Thyroid gland (tissue), 4 donors: Measurements from ENCODE around the gene SH2D2A. TPM values are rescaled to one million over a fixed set of nuclear protein-coding genes. Genes with fewer than 3 reads are reported as not detected.

ENCODE experiments used
- DNase-seq, 2 donors: peaks; one replicate each; pipeline ENCODE4 v3.0.0-alpha.2; 2019
- H3K27ac ChIP-seq, 3 donors: fragments of 200-600 bp; sonication (generic); 1 replicate in 2 of 3; 2 replicates in 1 of 3; pipeline ENCODE4 v1.5.1; 2016 to 2019; ENCODE audit warnings: mild to moderate bottlenecking in 1 of 3, moderate library complexity in 1 of 3
- H3K27me3 ChIP-seq: fragments of 200-600 bp; sonication (generic); one replicate; pipeline ENCODE4 v1.5.1; 2019
- H3K36me3 ChIP-seq, 2 donors: fragments of 200-600 bp; sonication (generic); one replicate each; pipeline ENCODE4 v1.5.1; 2016 to 2019
- H3K4me1 ChIP-seq, 2 donors: fragments of 200-600 bp; sonication (generic); one replicate each; pipeline ENCODE4 v1.5.1; 2017 to 2019
- H3K4me3 ChIP-seq, 3 donors: fragments of 200-600 bp; sonication (generic); replicated peaks in 1 of 3; 1 replicate in 2 of 3; 2 replicates in 1 of 3; pipeline ENCODE4 v1.5.1; 2016; ENCODE audit warnings: mild to moderate bottlenecking in 1 of 3
- H3K9me3 ChIP-seq: fragments of 200-600 bp; sonication (generic); one replicate; pipeline ENCODE4 v1.5.1; 2017
- POLR2A ChIP-seq, 2 donors: fragments of 450-650 bp; IDR thresholded peaks; one replicate each; pipeline ENCODE4 v1.6.1; 2017; ENCODE audit warnings: antibody characterized with exemption in 2 of 2, mild to moderate bottlenecking in 2 of 2, moderate library complexity in 1 of 2
- WGBS, 2 donors: methylation state at CpG; one replicate each; pipeline ENCODE4 v1.1.5; 2017; 5-methylcytosine and 5-hydroxymethylcytosine counted together
- intact Hi-C: fragments of 100-400 bp; cut with DNase I; formaldehyde crosslinking; loops from one replicate; pipeline ENCODE4 v1.15.1; 2023
- total RNA-seq, 4 donors: library from RNA; depleted of rRNA; stranded (reverse); fragments of >200 nt; gene quantifications; one replicate each; pipeline ENCODE4 v1.2.3, GENCODE V29; 2016
- TF ChIP-seq, protein P1 (sequence below), 6 experiments: fragments of 200-600 bp in 3 of 6; fragments of 450-650 bp in 3 of 6; sonication (generic) in 3 of 6; IDR thresholded peaks; one replicate each; pipeline ENCODE4 v1.5.1; 2016 to 2019; ENCODE audit warnings: antibody characterized with exemption in 6 of 6, mild to moderate bottlenecking in 2 of 6, inconsistent platforms in 1 of 6, moderate library complexity in 1 of 6

SH2D2A gene
- total RNA-seq, 4 donors from 2014 or later, result 1.2 to 3.3 (median 2.0) TPM

DNA sequence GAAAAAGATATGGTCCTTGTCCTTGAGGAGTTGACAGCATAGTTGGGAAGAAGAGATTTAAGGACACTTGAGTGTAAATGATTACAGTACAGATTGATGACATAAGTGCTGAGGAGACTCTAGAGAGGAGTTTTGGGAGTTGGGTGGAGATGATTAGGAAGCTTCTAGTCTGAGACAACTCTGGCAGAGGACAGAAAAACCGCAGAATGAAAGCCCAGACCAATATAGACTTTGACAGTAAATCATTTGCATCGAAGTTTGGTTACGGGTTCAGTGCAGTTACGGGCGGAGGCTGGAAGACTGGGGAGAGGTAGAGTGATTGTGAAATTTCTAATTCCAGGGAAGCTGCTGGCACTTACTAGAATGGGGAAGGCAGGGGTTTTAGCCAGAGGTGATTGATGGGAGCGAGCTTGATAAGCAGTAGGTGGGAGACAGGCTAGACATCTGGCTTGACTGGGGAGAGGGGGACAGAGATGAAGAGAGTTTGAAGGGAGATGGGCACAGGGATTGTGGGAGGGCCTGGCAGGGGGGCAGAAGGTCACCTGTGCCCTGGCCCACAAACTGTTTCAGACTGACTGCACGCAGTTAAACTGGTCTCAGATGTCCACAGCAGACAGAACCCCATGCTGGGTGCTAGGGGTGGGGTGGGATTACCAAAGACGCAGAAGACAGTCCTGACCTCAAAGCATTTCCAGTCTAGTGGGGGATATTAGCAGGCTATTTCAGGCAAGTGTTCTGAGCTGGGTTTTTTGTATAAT is 20.1 kb downstream of the SH2D2A start:
- 91 to 92% methylated on average over 8 of the region's 8 CpGs for WGBS, 2 donors
- no peak overlapping the region for H3K4me3 ChIP-seq
- no peaks in the 10 kb centered on the region for H3K9me3 ChIP-seq
- no peaks in the 10 kb centered on the region for H3K27me3 ChIP-seq
- intact Hi-C loops, result loop anchor here (5.0 kb wide), 1 partner anchor 66 kb away; the partner anchor contains the start of gene NTRK1
- DNase-seq, result no peak
- peaks cover 0 to 3% of the 10 kb centered on the region in 2 donors for H3K4me1 ChIP-seq
- TF ChIP-seq, protein P1, sequence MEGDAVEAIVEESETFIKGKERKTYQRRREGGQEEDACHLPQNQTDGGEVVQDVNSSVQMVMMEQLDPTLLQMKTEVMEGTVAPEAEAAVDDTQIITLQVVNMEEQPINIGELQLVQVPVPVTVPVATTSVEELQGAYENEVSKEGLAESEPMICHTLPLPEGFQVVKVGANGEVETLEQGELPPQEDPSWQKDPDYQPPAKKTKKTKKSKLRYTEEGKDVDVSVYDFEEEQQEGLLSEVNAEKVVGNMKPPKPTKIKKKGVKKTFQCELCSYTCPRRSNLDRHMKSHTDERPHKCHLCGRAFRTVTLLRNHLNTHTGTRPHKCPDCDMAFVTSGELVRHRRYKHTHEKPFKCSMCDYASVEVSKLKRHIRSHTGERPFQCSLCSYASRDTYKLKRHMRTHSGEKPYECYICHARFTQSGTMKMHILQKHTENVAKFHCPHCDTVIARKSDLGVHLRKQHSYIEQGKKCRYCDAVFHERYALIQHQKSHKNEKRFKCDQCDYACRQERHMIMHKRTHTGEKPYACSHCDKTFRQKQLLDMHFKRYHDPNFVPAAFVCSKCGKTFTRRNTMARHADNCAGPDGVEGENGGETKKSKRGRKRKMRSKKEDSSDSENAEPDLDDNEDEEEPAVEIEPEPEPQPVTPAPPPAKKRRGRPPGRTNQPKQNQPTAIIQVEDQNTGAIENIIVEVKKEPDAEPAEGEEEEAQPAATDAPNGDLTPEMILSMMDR (IDR thresholded peaks at IDR 0.05), result no peak
- no peak for TF ChIP-seq POLR2A (IDR thresholded peaks at IDR 0.05)
- H3K27ac ChIP-seq, result no peak overlapping the region
- peaks cover 77 to 85% of the 10 kb centered on the region in 2 donors for H3K36me3 ChIP-seq

DNA sequence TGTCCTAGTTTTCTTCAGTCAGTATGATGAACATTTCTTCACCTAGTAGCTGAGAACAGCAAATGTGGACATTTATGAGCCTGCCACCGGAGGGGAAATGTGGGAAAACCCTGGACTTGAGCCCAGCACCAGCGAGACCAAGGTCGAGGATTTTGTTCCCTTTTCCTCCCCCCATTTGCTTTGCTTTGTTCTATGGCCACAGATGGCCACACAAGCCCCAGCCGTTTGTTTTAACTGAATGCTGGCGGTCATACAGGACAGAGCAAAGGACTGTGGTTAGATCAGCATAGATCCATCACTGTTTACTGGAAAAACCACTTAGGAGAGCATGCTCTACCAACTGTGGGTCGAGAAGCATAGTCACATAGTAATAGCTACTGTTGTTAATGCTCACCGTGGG is 20.9 kb downstream of the SH2D2A start:
- Histone ChIP-seq H3K36me3 (peaks cover 81 to 86% of the 10 kb centered on the region in 2 donors), H3K4me1 (no peaks in the 10 kb centered on the region), H3K4me3 (no peak overlapping the region), H3K27ac (no peak overlapping the region), H3K9me3 (no peaks in the 10 kb centered on the region), H3K27me3 (no peaks in the 10 kb centered on the region)
- intact Hi-C loops, result loop anchor here (5.0 kb wide), 1 partner anchor 67 kb away; the partner anchor contains the start of gene NTRK1
- TF ChIP-seq POLR2A (IDR thresholded peaks at IDR 0.05), result no peak
- TF ChIP-seq, protein P1 (IDR thresholded peaks at IDR 0.05), result no peak
- DNase-seq, result no peak
- WGBS, 2 donors, result 55 to 63% methylated on average over 7 of the region's 7 CpGs

DNA sequence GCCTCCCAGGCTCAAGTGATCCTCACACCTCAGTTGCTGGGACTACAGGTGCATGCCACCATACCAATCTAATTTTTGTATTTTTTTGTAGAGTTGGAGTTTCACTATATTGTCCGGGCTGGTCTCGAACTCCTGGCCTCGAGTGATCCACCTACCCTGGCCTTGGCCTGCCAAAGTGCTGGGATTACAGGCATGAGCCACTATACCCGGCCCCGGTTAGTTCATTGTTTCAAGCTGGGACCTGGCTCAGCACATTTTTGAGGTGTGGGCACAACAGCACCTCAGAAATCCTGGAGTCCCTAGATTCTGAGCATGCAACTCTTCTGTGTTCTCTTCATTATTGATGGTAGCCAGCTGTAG is 21.3 kb downstream of the SH2D2A start:
- no peak for DNase-seq
- Histone ChIP-seq H3K4me3 (no peak overlapping the region), H3K4me1 (no peaks in the 10 kb centered on the region), H3K27me3 (no peaks in the 10 kb centered on the region), H3K36me3 (peaks cover 76 to 82% of the 10 kb centered on the region in 2 donors), H3K27ac (no peak overlapping the region), H3K9me3 (no peaks in the 10 kb centered on the region)
- 93 to 95% methylated on average over 5 of the region's 5 CpGs for WGBS, 2 donors
- TF ChIP-seq POLR2A (IDR thresholded peaks at IDR 0.05), result no peak
- TF ChIP-seq, protein P1 (IDR thresholded peaks at IDR 0.05), result no peak
- intact Hi-C loops, result loop anchor here (5.0 kb wide), 1 partner anchor 67 kb away; the partner anchor contains the start of gene NTRK1

DNA sequence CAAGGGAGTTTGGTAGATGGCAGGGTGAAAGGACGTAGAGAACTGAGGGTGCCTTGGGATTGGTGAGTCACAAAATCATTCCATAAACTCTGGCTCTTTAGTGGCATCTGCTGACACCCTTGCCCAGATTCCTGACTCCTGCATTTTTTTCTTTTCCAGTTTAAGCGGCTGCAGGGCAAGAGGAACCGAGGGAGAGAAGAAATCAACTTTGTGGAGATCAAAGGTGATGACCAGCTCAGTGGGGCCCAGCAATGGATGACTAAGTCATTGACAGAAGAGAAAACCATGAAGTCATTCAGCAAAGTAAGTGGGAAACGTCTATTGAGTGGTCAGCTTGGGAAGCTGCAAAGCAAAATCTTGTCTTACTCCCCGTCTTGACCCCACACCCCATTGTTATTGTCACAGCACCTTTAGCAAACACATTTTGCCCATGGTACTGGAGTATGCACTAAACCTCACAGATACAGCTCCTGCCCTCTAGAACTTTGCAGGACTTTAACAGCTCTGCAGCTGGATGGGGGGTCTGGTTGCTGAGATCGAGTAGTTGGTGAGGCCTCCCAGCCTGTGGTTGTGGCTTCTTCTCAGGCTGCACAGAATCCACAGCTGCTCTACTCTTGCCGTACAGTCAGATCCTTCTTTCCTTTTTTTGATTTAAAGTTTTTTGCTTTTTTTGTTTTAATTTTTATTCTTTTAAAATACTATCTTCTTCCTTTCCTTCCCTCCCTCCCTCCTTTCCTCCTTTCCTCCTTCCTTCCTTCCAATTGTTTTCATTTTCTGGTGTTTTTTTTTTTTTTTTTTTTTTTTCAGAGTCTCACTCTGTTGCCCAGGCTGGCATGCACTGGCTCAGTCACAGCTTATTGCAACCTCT is 21.9 kb downstream of the SH2D2A start:
- H3K27ac ChIP-seq, result no peak overlapping the region
- H3K4me3 ChIP-seq, result no peak overlapping the region
- intact Hi-C loops, result loop anchor here (5.0 kb wide), 1 partner anchor 68 kb away; the partner anchor contains the start of gene NTRK1
- H3K9me3 ChIP-seq, result no peaks in the 10 kb centered on the region
- no peaks in the 10 kb centered on the region for H3K4me1 ChIP-seq
- no peak for DNase-seq
- H3K36me3 ChIP-seq, result peaks cover 70 to 75% of the 10 kb centered on the region in 2 donors
- TF ChIP-seq POLR2A (IDR thresholded peaks at IDR 0.05), result no peak
- TF ChIP-seq, protein P1 (IDR thresholded peaks at IDR 0.05), result no peak
- no peaks in the 10 kb centered on the region for H3K27me3 ChIP-seq
- WGBS, 2 donors, result 85 to 87% methylated on average over 7 of the region's 7 CpGs
